ENCODE data around the gene HELB.

The HELB gene

DNA sequence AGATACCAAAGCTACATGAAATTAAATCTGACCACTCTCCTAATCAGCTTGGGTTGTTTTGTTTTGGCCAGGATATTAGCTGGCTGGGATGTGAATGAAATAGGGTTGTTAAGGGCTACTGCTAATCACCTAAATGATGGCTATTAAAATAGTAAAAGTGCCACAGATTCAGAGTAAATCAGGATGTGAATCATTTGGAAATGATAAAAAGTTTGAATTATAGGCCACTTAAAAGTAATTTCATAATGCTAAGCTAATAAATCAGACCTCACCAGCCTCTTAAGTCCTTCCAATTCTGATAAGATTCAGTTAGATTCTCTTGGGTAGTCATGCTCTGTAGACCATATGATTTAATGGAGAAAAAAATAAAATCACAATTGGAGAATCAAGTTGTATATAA is 12.0 kb downstream of the HELB start:
- no peak for DNase-seq (ENCODE audit: low read depth)
- no peak for TF ChIP-seq CTCF (IDR thresholded peaks at IDR 0.05; ENCODE audit: low read length, missing control alignments)
- H3K4me3 ChIP-seq (replicated peaks; ENCODE audit: low read depth, low read length): no peak overlapping the region

DNA sequence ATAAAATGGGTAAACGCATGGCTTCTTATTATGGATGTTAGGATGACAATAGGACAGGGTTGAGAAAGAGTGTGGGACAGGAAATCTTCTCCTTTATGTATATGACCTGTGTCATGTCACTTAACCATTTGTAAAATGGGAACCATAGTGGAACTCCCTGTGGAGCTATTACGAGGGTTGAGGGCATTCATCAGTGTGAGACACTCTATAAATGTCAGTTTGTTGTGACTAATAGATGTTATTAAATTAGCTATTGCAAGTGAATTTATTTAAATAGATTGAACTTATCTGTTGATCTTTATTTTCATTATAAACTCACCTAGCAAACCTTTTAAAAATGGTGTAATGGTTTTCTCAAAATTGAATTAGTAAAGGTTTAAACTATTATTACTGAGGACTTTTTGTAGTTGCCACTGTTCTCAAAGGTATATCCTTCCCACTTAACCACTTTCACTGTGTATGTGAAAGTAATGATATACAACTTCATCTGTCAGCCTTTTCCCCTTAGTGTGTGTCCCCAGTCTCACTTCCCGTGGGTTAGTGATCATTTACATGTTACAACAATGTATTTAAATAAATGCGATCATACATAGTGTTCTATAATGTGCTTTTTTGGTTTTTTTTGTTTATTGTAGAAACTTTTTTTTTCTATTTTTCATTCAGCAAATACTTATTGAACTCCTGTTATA is 17.1 kb downstream of the HELB start:
- H3K4me3 ChIP-seq (replicated peaks; ENCODE audit: low read depth, low read length): no peak overlapping the region
- TF ChIP-seq CTCF (IDR thresholded peaks at IDR 0.05; ENCODE audit: low read length, missing control alignments): no peak

DNA sequence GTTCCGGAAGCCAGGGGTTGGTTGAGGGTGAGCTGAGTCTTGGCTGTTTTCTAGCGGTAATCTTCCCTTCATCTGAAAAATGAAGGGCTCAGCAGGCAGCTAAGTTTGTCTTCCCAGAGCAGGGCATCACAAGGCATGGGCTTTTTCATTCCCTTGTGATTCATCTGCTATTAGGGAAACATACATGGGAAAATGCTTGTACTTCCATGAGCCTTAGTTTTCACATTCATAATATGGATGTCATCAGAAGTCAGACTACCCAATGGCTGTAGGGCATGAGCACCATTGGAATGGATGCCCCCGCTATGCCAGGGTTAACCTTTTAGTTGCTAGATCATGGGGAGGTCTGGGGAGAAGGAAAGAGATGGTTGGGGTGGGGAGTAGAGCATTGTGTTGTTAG is 18.7 kb downstream of the HELB start:
- no peak for TF ChIP-seq CTCF (IDR thresholded peaks at IDR 0.05; ENCODE audit: low read length, missing control alignments)
- DNase-seq (ENCODE audit: low read depth): no peak
- no peak overlapping the region for H3K4me3 ChIP-seq (replicated peaks; ENCODE audit: low read depth, low read length)

More for the DNA sequence above, 17.1 kb downstream of the HELB start:
- DNase-seq (ENCODE audit: low read depth): no peak

DNA sequence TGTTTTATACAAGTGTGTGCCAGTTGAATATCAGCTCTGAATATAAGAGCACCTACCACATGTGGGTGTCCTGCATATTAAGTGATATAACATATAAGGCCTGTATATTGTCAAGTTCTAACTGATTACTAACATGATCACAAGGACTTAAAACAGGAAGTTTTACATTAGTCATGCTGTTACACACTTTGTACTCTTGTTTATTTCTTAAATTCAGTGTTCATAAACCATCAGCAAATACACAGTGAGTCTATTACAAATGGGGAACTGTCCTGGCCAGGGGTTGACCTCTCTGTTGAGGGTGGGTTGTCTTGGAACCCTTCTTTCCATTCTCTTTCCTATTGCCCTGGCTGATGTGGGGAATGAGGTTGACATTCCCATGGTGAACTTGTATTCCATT is 19.1 kb downstream of the HELB start:
- no peak for TF ChIP-seq CTCF (IDR thresholded peaks at IDR 0.05; ENCODE audit: low read length, missing control alignments)
- peak; percentile 13 for DNase-seq (ENCODE audit: low read depth)
- no peak overlapping the region for H3K4me3 ChIP-seq (replicated peaks; ENCODE audit: low read depth, low read length)

GRCh38 chr12:66323017-66323416 is 20.7 kb downstream of the HELB start:
- no peak for TF ChIP-seq CTCF (IDR thresholded peaks at IDR 0.05; ENCODE audit: low read length, missing control alignments)
- DNase-seq (ENCODE audit: low read depth): no peak
- no peak overlapping the region for H3K4me3 ChIP-seq (replicated peaks; ENCODE audit: low read depth, low read length)

- H3K4me3 ChIP-seq (replicated peaks; ENCODE audit: low read depth, low read length): no peak overlapping the region
- TF ChIP-seq CTCF (IDR thresholded peaks at IDR 0.05; ENCODE audit: low read length, missing control alignments): no peak
- peak; percentile 77 for DNase-seq (ENCODE audit: low read depth)
These were observed 27.6 kb downstream of the HELB start for GRCh38 chr12:66329941-66330340.

DNA sequence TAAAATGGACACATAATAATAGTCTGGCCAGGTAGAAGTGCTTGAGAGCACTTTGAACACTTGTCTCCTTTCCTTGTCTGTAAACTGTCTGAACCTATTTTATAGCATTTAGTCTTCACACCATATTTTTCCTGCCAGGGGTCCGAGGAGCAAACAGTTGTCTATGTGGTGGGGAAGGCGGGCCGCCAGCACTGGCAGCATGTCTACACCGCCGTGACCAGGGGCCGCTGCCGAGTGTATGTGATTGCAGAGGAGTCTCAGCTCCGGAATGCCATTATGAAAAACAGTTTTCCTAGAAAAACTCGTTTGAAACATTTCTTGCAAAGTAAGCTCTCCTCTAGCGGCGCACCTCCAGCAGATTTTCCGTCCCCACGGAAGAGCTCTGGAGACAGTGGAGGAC is 28.7 kb downstream of the HELB start:
- TF ChIP-seq CTCF (IDR thresholded peaks at IDR 0.05; ENCODE audit: low read length, missing control alignments): no peak
- no peak for DNase-seq (ENCODE audit: low read depth)
- H3K4me3 ChIP-seq (replicated peaks; ENCODE audit: low read depth, low read length): no peak overlapping the region

Data from fibroblast of pulmonary artery (primary cell).